Calu3 (cell line): ENCODE measurements around the gene HHAT. TPM values are rescaled to one million over a fixed set of nuclear protein-coding genes. Genes with fewer than 3 reads are reported as not detected.

Experiments used
- BruUV-seq: library from RNA; stranded (reverse); fragments of 400-500 nt; replicated peaks from 2 replicates; lab custom pipeline; 2021; lab: Mats Ljungman, UMichigan
- CTCF ChIA-PET: fragments of 300-600 bp; sonication (Branson Sonifier 250); formaldehyde crosslinking; loops from one replicate; lab custom pipeline; 2022; ENCODE audit warnings: antibody characterized with exemption; lab: Charles Lee
- DNase-seq: peaks from one replicate; pipeline ENCODE4 v3.0.0; 2022
- H3K27ac Mint-ChIP-seq: one replicate; pipeline ENCODE4 v1.8.0; 2022; ENCODE audit warnings: mixed read lengths; ENCODE audit not compliant: unreplicated experiment
- H3K27me3 Mint-ChIP-seq: one replicate; pipeline ENCODE4 v1.8.0; 2022; ENCODE audit warnings: mixed read lengths; ENCODE audit not compliant: unreplicated experiment
- H3K36me3 Mint-ChIP-seq: one replicate; pipeline ENCODE4 v1.8.0; 2022; ENCODE audit warnings: mild to moderate bottlenecking, moderate library complexity, mixed read lengths; ENCODE audit not compliant: insufficient read depth, unreplicated experiment
- H3K4me1 Mint-ChIP-seq: one replicate; pipeline ENCODE4 v1.8.0; 2022; ENCODE audit warnings: mild to moderate bottlenecking, low read depth, mixed read lengths; ENCODE audit not compliant: unreplicated experiment
- H3K4me3 Mint-ChIP-seq: one replicate; pipeline ENCODE4 v1.8.0; 2022; ENCODE audit warnings: mild to moderate bottlenecking, low read depth, moderate library complexity, mixed read lengths; ENCODE audit not compliant: unreplicated experiment
- H3K9me3 Mint-ChIP-seq: one replicate; pipeline ENCODE4 v1.8.0; 2022; ENCODE audit warnings: low read depth, mixed read lengths; ENCODE audit not compliant: unreplicated experiment
- intact Hi-C: fragments of 100-400 bp; cut with micrococcal nuclease; formaldehyde crosslinking; loops from one replicate; pipeline ENCODE4 v1.10.0; 2022; ENCODE audit not compliant: unreplicated experiment
- total RNA-seq: library from RNA; stranded (reverse); gene quantifications from 2 replicates; pipeline ENCODE4 v1.2.3, GENCODE V29; 2022
- TF ChIP-seq, protein P1 (sequence below): fragments of 200-600 bp; IDR thresholded peaks from one replicate; pipeline ENCODE4 v1.8.0; 2022; ENCODE audit warnings: antibody characterized with exemption; ENCODE audit not compliant: unreplicated experiment

Gene HHAT
- total RNA-seq, 1 experiment from 2014 or later: 5.8 TPM

DNA sequence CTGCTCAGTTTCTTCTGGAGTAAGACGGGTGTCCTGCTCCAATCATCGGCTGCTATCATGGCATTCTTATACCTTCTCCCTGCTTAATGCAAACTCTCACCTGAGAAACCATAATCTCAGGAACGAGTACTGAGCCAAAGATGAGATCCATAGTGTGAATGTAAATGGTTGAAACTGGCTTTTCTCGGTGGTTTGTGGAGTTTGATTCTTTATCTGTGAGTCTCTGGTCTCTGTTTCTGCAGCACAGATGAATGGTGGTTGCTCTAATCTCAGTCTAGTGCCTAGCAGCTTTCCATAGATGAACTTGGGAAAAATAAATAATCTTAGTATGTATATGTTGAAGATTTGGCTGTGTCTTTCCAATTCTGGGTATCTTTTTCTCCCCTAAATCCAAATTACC, 274.4 kb downstream of the HHAT start:
- Mint-ChIP-seq H3K4me3 (no peak overlapping the region), H3K27ac (no peak overlapping the region), H3K4me1 (peaks cover 7% of the 10 kb centered on the region), H3K27me3 (no peaks in the 10 kb centered on the region), H3K36me3 (peaks cover under 1% of the 10 kb centered on the region), H3K9me3 (peaks cover 13% of the 10 kb centered on the region)
- no peak for DNase-seq
- CTCF ChIA-PET: no interaction called here
- TF ChIP-seq, protein P1, sequence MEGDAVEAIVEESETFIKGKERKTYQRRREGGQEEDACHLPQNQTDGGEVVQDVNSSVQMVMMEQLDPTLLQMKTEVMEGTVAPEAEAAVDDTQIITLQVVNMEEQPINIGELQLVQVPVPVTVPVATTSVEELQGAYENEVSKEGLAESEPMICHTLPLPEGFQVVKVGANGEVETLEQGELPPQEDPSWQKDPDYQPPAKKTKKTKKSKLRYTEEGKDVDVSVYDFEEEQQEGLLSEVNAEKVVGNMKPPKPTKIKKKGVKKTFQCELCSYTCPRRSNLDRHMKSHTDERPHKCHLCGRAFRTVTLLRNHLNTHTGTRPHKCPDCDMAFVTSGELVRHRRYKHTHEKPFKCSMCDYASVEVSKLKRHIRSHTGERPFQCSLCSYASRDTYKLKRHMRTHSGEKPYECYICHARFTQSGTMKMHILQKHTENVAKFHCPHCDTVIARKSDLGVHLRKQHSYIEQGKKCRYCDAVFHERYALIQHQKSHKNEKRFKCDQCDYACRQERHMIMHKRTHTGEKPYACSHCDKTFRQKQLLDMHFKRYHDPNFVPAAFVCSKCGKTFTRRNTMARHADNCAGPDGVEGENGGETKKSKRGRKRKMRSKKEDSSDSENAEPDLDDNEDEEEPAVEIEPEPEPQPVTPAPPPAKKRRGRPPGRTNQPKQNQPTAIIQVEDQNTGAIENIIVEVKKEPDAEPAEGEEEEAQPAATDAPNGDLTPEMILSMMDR: no peak
- intact Hi-C loops: no loop called here
- BruUV-seq: no TSS peak

DNA sequence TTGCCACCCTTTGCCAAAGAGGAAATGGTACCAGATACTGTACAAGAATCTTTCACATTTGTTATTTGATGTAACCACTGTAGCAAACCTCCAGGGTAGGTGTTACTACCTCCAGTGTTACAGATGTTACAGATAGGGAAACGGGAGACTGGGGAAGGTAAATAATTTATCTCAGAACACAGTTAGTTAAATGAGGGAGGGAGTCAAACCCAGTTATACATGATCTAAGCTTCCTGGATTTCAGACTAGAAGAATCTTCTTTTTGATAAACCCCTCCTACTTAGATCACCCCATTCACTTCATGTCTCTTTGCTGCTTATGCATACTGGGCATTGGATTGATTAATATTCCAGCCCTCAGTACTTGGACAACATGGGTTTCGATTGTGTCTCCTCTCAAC, 276.4 kb downstream of the HHAT start:
- Mint-ChIP-seq H3K9me3 (peaks cover 10% of the 10 kb centered on the region), H3K4me3 (no peak overlapping the region), H3K27ac (no peak overlapping the region), H3K4me1 (no peaks in the 10 kb centered on the region), H3K27me3 (no peaks in the 10 kb centered on the region), H3K36me3 (no peaks in the 10 kb centered on the region)
- CTCF ChIA-PET: no interaction called here
- DNase-seq: no peak
- TF ChIP-seq, protein P1: no peak
- intact Hi-C loops: no loop called here
- no TSS peak for BruUV-seq

DNA sequence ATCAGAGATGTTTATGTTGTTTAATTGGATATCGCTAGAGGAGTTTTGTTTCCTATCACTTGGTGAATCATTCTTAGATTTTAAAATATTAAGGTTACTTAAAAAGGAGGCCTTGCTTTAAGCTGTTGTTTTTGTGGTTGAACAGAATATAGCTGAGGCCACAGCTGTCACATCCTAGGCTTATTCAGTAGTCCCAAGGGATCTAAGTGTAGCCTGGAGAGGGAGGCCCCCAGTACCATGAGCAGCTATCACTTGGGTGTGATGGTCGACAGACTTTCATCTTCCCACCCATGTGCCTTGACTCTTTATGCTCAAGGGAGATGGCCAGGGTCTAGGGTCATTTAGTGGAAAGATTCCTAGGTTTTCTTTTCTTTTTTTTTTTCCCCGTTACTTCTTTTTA, 278.7 kb downstream of the HHAT start:
- DNase-seq: no peak
- intact Hi-C loops: no loop called here
- Mint-ChIP-seq H3K27ac (no peak overlapping the region), H3K9me3 (peaks cover 8% of the 10 kb centered on the region), H3K36me3 (no peaks in the 10 kb centered on the region), H3K4me1 (no peaks in the 10 kb centered on the region), H3K27me3 (no peaks in the 10 kb centered on the region), H3K4me3 (no peak overlapping the region)
- BruUV-seq: no TSS peak
- TF ChIP-seq, protein P1: no peak
- CTCF ChIA-PET: no interaction called here

DNA sequence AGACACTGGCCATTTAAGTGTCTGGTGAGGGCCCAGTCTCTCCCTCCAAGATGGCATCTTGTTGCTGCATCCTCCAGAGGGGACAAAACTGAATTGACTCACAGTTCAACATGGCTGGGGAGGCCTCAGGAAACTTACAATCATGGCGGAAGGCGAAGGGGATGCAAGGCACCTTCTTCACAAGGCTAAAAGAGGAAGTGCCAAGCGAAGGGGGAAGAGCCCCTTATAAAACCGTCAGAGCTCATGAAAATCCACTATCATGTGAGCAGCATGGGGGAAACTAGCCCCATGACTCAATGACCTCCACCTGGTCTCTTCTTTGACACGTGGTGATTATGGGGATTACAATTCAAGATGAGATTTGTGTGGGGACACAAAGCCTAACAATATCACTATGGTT, 280.1 kb downstream of the HHAT start:
- Mint-ChIP-seq H3K4me3 (no peak overlapping the region), H3K9me3 (peaks cover 8% of the 10 kb centered on the region), H3K36me3 (no peaks in the 10 kb centered on the region), H3K27me3 (no peaks in the 10 kb centered on the region), H3K4me1 (no peaks in the 10 kb centered on the region), H3K27ac (no peak overlapping the region)
- TF ChIP-seq, protein P1: no peak
- BruUV-seq: no TSS peak
- intact Hi-C loops: no loop called here
- DNase-seq: no peak
- CTCF ChIA-PET: no interaction called here
